Endodermal cell (in vitro differentiated cells): ENCODE results near the gene ICA1. TPM values are rescaled to one million over a fixed set of nuclear protein-coding genes. Genes with fewer than 3 reads are reported as not detected.
A peak's percentile ranks its signal among the peaks of the same experiment; 100 is the strongest.

Source experiments
- DNase-seq: peaks from one replicate; pipeline ENCODE4 v3.0.0-alpha.2; 2017
- H3K27ac ChIP-seq: 2 replicates; pipeline ENCODE4 v1.5.1; 2013; ENCODE audit warnings: mild to moderate bottlenecking, low read depth, low read length, moderate library complexity
- H3K27me3 ChIP-seq: 2 replicates; pipeline ENCODE4 v1.6.1; 2013; ENCODE audit warnings: mild to moderate bottlenecking, low read length, moderate library complexity; ENCODE audit not compliant: insufficient read depth, control insufficient read depth, poor library complexity, severe bottlenecking
- H3K36me3 ChIP-seq: 2 replicates; pipeline ENCODE4 v1.7.0; 2013; ENCODE audit warnings: mild to moderate bottlenecking, low read length, moderate library complexity; ENCODE audit not compliant: control insufficient read depth, insufficient read depth
- H3K4me1 ChIP-seq: one replicate; pipeline ENCODE4 v1.7.0; 2013; ENCODE audit warnings: low read length; ENCODE audit not compliant: control insufficient read depth, insufficient read depth
- H3K4me3 ChIP-seq: 2 replicates; pipeline ENCODE4 v1.5.1; 2013; ENCODE audit warnings: mild to moderate bottlenecking, low read length, moderate library complexity
- H3K9ac ChIP-seq: 2 replicates; pipeline ENCODE4 v1.6.1; 2013; ENCODE audit warnings: mild to moderate bottlenecking, low read length, moderate library complexity; ENCODE audit not compliant: poor library complexity, severe bottlenecking; ENCODE audit errors: extremely low read depth
- H3K9me3 ChIP-seq: 2 replicates; pipeline ENCODE4 v1.6.1; 2013; ENCODE audit warnings: mild to moderate bottlenecking, low read length, moderate library complexity; ENCODE audit not compliant: control insufficient read depth
- H3K27ac Mint-ChIP-seq: 2 replicates; pipeline ENCODE4 v1.8.0; 2020; ENCODE audit warnings: mixed read lengths
- H3K27me3 Mint-ChIP-seq: 2 replicates; pipeline ENCODE4 v1.8.0; 2021; ENCODE audit warnings: mild to moderate bottlenecking, mixed read lengths; ENCODE audit not compliant: insufficient read depth
- H3K36me3 Mint-ChIP-seq: 2 replicates; pipeline ENCODE4 v1.8.0; 2020; ENCODE audit warnings: low read depth, mixed read lengths
- H3K4me1 Mint-ChIP-seq: 2 replicates; pipeline ENCODE4 v1.8.0; 2020; ENCODE audit warnings: mixed read lengths
- H3K4me3 Mint-ChIP-seq: 2 replicates; pipeline ENCODE4 v1.8.0; 2020; ENCODE audit warnings: mild to moderate bottlenecking, moderate library complexity, mixed read lengths
- H3K9me3 Mint-ChIP-seq: 2 replicates; pipeline ENCODE4 v1.8.0; 2020; ENCODE audit warnings: mild to moderate bottlenecking, mixed read lengths
- WGBS, 2 experiments: methylation state at CpG; one replicate each; pipeline versions ENCODE4 v1.1.5 to v1.1.7; 2013; ENCODE audit warnings: missing lambda C conversion rate in 2 of 2, mixed read lengths in 1 of 2; ENCODE audit not compliant: insufficient coverage in 1 of 2, insufficient read length in 1 of 2; 5-methylcytosine and 5-hydroxymethylcytosine counted together
- total RNA-seq, 2 donors: library from RNA; stranded (reverse); fragmentation: NEBNext Ultra II Directional in 1 of 2; extraction: Animal tissue kit (Norgen Biotek cat#: 25700) in 1 of 2; gene quantifications; 2 replicates in 1 of 2; 3 replicates in 1 of 2; pipeline ENCODE4 v1.2.1, GENCODE V29; 2021
- TF ChIP-seq, protein P1 (sequence below): fragments of 200-600 bp; sonication (generic); conservative IDR thresholded peaks from 2 replicates; pipeline ENCODE4 v1.5.0; 2021; ENCODE audit warnings: antibody characterized with exemption, mild to moderate bottlenecking

Gene ICA1
- total RNA-seq, 2 donors from 2014 or later, result 25.0 to 50.2 TPM

DNA sequence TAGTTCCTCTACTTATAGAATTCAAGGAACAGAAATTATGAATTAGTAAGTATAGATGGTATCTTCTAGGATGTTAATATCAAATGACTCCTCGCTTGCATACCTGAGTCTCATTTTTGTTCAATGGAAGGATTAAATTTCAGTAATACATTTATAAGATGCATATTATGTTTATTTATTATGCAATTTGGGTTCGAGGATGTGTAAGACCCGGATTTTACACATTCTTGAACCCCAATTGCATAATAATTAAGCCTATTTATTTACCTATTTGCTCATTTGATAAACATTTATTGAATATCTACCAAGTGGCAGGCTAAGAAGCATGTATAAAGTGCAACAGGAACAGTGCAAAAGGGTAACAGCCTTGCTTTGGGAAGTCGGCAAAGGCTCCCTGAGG, 52.6 kb downstream of the ICA1 start:
- peaks cover 2% of the 10 kb centered on the region for H3K36me3 Mint-ChIP-seq
- WGBS, 2 experiments, result 80 to 88% methylated on average over 1 to 4 of the region's 4 CpGs
- H3K4me3 ChIP-seq, result no peak overlapping the region
- H3K36me3 ChIP-seq, result no peaks in the 10 kb centered on the region
- H3K27me3 Mint-ChIP-seq, result no peaks in the 10 kb centered on the region
- no peak overlapping the region for H3K4me3 Mint-ChIP-seq
- H3K4me1 Mint-ChIP-seq, result peaks cover 10% of the 10 kb centered on the region
- no peaks in the 10 kb centered on the region for H3K9me3 Mint-ChIP-seq
- H3K27ac Mint-ChIP-seq, result no peak overlapping the region
- H3K27ac ChIP-seq, result no peak overlapping the region
- H3K9ac ChIP-seq, result no peak overlapping the region
- no peaks in the 10 kb centered on the region for H3K9me3 ChIP-seq
- no peaks in the 10 kb centered on the region for H3K27me3 ChIP-seq
- H3K4me1 ChIP-seq, result no peaks in the 10 kb centered on the region
- TF ChIP-seq, protein P1, sequence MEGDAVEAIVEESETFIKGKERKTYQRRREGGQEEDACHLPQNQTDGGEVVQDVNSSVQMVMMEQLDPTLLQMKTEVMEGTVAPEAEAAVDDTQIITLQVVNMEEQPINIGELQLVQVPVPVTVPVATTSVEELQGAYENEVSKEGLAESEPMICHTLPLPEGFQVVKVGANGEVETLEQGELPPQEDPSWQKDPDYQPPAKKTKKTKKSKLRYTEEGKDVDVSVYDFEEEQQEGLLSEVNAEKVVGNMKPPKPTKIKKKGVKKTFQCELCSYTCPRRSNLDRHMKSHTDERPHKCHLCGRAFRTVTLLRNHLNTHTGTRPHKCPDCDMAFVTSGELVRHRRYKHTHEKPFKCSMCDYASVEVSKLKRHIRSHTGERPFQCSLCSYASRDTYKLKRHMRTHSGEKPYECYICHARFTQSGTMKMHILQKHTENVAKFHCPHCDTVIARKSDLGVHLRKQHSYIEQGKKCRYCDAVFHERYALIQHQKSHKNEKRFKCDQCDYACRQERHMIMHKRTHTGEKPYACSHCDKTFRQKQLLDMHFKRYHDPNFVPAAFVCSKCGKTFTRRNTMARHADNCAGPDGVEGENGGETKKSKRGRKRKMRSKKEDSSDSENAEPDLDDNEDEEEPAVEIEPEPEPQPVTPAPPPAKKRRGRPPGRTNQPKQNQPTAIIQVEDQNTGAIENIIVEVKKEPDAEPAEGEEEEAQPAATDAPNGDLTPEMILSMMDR, result no peak
- DNase-seq, result no peak

DNA sequence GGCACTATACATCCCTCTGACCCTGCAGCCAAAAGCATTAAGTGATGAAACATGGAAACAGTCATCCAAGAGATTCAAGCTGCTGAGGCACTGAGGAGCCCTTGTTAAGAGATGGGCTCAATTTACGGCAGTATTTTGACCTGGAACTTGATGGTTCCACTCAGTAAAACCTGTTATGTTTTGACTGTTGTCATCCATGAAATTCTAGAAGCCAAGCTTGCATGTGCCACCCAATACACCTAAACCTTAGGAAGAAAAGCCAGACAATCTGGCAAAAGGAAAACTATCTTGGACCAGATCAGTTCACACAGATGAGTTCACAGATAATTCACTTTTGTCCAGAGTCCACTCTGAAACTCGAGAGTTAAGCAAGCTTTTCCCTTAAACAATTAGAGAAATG, 53.2 kb downstream of the ICA1 start:
- no peak overlapping the region for H3K9ac ChIP-seq
- Mint-ChIP-seq H3K27me3 (no peaks in the 10 kb centered on the region), H3K9me3 (no peaks in the 10 kb centered on the region), H3K4me1 (peaks cover 5% of the 10 kb centered on the region), H3K36me3 (peaks cover 2% of the 10 kb centered on the region), H3K4me3 (no peak overlapping the region), H3K27ac (no peak overlapping the region)
- DNase-seq, result no peak
- H3K9me3 ChIP-seq, result no peaks in the 10 kb centered on the region
- H3K36me3 ChIP-seq, result no peaks in the 10 kb centered on the region
- 79 to 85% methylated on average over 2 of the region's 2 CpGs for WGBS, 2 experiments
- no peaks in the 10 kb centered on the region for H3K27me3 ChIP-seq
- TF ChIP-seq, protein P1, result no peak
- H3K4me3 ChIP-seq, result no peak overlapping the region
- H3K4me1 ChIP-seq, result no peaks in the 10 kb centered on the region
- H3K27ac ChIP-seq, result no peak overlapping the region

DNA sequence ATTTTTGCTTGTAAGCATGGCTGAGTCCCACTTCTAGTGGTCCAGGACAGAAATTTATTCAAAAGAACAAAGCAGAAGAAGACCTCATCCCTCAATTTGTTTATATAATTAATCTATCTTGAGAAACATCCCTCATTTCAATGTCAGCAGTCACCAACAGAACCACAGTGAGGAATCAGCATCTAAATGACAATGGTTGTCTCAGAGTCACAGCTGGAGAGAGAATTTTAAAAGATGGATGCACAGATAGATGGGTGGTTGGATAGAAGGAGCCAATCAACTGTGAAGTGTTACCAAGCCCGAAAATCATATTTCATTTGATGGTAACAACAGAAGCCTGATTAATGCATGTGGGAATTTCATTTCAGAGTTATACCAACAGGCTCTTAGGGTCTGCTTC, 55.0 kb downstream of the ICA1 start:
- 79 to 95% methylated on average over 1 of the region's 1 CpG for WGBS, 2 experiments
- H3K36me3 ChIP-seq, result no peaks in the 10 kb centered on the region
- H3K4me3 ChIP-seq, result no peak overlapping the region
- H3K4me1 ChIP-seq, result no peaks in the 10 kb centered on the region
- no peak overlapping the region for H3K27ac Mint-ChIP-seq
- no peaks in the 10 kb centered on the region for H3K27me3 Mint-ChIP-seq
- H3K9me3 Mint-ChIP-seq, result no peaks in the 10 kb centered on the region
- H3K36me3 Mint-ChIP-seq, result peaks cover 2% of the 10 kb centered on the region
- TF ChIP-seq, protein P1, result no peak
- no peaks in the 10 kb centered on the region for H3K27me3 ChIP-seq
- no peak overlapping the region for H3K4me3 Mint-ChIP-seq
- no peak overlapping the region for H3K9ac ChIP-seq
- H3K4me1 Mint-ChIP-seq, result peaks cover 10% of the 10 kb centered on the region
- no peaks in the 10 kb centered on the region for H3K9me3 ChIP-seq
- H3K27ac ChIP-seq, result peak overlapping the region; percentile 49
- no peak for DNase-seq
